Measurements from ENCODE around the gene MED17.
A peak's percentile ranks its signal among the peaks of the same experiment; 100 is the strongest.

Gene MED17

DNA sequence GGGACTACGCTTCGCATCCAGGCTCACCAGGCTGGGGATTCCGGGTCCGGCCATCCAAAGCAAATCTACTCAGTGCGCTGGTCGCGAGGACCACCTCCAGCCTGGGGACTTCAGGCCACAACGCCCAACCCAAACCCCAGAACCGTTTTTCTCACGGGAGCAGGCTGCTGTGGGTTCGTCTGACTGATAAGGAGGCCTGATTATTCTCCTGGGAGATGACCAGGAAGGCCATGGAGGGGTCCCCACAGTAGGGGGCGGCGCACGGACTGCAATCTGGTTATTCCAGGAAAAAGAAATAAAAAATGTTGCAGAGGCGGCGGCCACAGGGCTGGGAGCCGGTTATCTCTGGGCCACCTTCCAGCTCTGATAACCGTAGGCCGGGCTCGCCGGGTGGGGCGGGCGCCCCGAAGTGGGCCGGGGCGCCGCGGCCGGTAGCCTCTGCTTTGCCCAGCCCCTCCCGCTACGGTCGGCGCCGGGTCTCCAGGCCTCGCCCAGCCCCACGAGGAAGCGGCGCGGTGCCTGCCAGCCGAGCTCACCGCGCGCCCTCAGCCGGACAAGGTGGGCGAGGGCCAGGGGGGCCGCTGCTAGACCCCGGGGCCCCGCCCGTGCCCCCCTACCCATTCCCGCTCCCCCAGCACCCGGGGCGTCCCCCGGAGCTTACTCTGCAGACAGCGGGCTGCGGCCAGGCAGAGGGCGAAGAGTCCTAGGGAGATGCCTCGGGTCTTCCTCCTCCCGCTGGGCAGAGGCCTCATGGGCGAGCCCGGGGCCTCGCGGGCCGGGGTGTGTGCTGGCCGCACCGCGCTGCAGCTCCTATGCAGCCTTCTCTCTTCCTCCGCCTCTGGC lies 65.9 kb downstream of the MED17 start:
- DNase-seq = peak; percentile 40

GRCh38 chr11:93850594-93851018 lies 66.5 kb downstream of the MED17 start, which contains the start of gene VSTM5:
VSTM5 (minus strand) TSS chr11:93850618; CDS start chr11:93850502, 116 bp downstream.
- no peak for DNase-seq

DNA sequence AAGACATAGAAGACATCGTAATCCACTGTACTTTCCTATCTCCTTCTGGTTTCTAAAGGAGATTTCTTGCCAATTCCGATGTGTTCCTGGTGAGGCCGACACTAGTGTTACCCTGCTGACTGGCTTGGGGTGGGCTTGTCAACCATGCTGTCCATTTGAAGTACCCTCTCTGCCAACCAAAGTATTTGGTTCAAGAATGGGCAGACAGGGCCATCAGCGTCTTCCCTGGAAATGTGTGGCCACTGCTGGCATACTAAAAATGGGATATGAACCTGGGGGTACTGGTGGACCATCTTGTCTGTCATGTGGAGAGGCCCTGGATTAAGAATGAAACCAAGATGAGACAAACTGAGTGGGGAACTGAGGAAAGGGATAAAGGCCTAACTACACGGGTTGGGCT lies 68.2 kb downstream of the MED17 start:
- no peak for DNase-seq

- no peak for DNase-seq
Measured at GRCh38 chr11:93857413-93858120, 73.5 kb downstream of the MED17 start.

DNA sequence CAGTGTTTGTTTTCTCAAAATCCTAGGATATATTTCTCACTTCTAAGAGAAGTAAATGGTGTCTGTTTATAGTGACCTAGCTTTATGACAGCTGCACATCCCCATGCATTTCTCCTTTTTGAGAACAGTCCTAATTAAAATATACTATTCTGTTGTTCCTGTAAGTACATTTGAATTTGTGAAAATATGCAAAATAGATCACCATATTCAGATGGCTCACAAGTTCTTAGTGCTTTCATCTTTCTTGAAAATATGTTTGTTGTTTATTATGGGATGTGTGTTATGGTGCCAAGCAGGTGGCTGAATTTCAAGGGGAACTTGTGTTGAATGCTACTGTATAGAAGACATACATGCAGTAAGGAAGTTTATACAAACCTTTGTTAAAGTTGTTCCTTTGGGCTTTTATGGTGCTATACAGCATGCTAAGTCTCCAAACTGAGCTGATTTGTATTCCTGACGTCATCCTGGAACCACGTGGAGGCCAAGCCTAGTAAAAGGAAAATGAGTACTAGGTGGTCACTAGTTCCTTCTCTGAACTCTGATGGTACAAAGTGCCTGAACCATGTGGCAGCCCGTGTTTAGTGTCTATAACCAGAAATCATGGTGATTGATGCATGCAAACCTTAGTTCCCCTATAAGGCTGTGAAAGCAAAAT lies 74.2 kb downstream of the MED17 start:
- DNase-seq = no peak

- DNase-seq = peak; percentile 64
Measured at GRCh38 chr11:93861808-93862207, 77.7 kb downstream of the MED17 start.
